ENCODE results near the gene ITPR2. TPM values are rescaled to one million over a fixed set of nuclear protein-coding genes. Genes with fewer than 3 reads are reported as not detected.

The ITPR2 gene
- total and polyA plus RNA-seq, 2 experiments from 2014 or later = 5.0 to 9.1 TPM

GRCh38 chr12:26803552-26803951 lies 29.4 kb downstream of the ITPR2 start:
- 19 to 30% methylated on average over 2 of the region's 2 CpGs for WGBS, 2 experiments (ENCODE audit: low coverage in 1 of 2, low lambda C conversion rate in 2 of 2, missing lambda C conversion rate in 2 of 2)
- Histone ChIP-seq H3K4me3 (no peak overlapping the region), H4K20me1 (ENCODE audit: insufficient read depth) (no peaks in the 10 kb centered on the region), H3K27ac (peak overlapping the region; percentile 46), H2AFZ (peak overlapping the region; percentile 58; the same call in 1 of the 2 replicates), H3K9ac (peak overlapping the region; percentile 8; the same call in 1 of the 2 replicates), H3K4me1 (ENCODE audit: insufficient read depth) (peaks cover 13% of the 10 kb centered on the region), H3K9me2 (ENCODE audit: insufficient read depth) (no peaks in the 10 kb centered on the region), H3K36me3 (ENCODE audit: low read depth) (no peaks in the 10 kb centered on the region), H3K4me2 (ENCODE audit: unreplicated experiment) (peak overlapping the region; percentile 47), H3K79me2 (ENCODE audit: insufficient read depth) (no peaks in the 10 kb centered on the region), H3K9me3 (ENCODE audit: low read depth) (no peaks in the 10 kb centered on the region), H3K27me3 (replicated peaks; ENCODE audit: insufficient read depth) (no peaks in the 10 kb centered on the region), H3F3A (ENCODE audit: insufficient read depth) (peaks cover 8% of the 10 kb centered on the region; the same call in 1 of the 2 replicates)
- no peak for TF ChIP-seq EZH2phosphoT487 (IDR thresholded peaks at IDR 0.05; ENCODE audit: insufficient read depth, low read depth)
- in situ Hi-C loops (cut with MboI) = no loop called here
- DNase-seq = peak; percentile 67

- H3K4me3 ChIP-seq = no peak overlapping the region
- no peak for TF ChIP-seq EZH2phosphoT487 (IDR thresholded peaks at IDR 0.05; ENCODE audit: insufficient read depth, low read depth)
- TF ChIP-seq EZH2 (IDR thresholded peaks at IDR 0.05; ENCODE audit: insufficient read depth, poor library complexity, severe bottlenecking) = no peak
- H3K79me2 ChIP-seq (ENCODE audit: insufficient read depth) = no peaks in the 10 kb centered on the region
- H3F3A ChIP-seq (ENCODE audit: insufficient read depth) = peaks cover 8% of the 10 kb centered on the region; the same call in 1 of the 2 replicates
- H3K36me3 ChIP-seq (ENCODE audit: low read depth) = no peaks in the 10 kb centered on the region
- no peaks in the 10 kb centered on the region for H3K9me3 ChIP-seq (ENCODE audit: low read depth)
- no peak overlapping the region for H3K27ac ChIP-seq
- H3K9me2 ChIP-seq (ENCODE audit: insufficient read depth) = no peaks in the 10 kb centered on the region
- H3K27me3 ChIP-seq (replicated peaks; ENCODE audit: insufficient read depth) = no peaks in the 10 kb centered on the region
- H2AFZ ChIP-seq = no peak overlapping the region
- 96 to 100% methylated on average over 1 of the region's 1 CpG for WGBS, 2 experiments (ENCODE audit: low coverage in 1 of 2, low lambda C conversion rate in 2 of 2, missing lambda C conversion rate in 2 of 2)
- H3K4me1 ChIP-seq (ENCODE audit: insufficient read depth) = peaks cover 18% of the 10 kb centered on the region
- H4K20me1 ChIP-seq (ENCODE audit: insufficient read depth) = no peaks in the 10 kb centered on the region
- in situ Hi-C loops (cut with MboI) = no loop called here
- H3K9ac ChIP-seq = no peak overlapping the region
- DNase-seq = no peak
- H3K4me2 ChIP-seq (ENCODE audit: unreplicated experiment) = no peak overlapping the region
These were observed 31.5 kb downstream of the ITPR2 start for GRCh38 chr12:26801486-26801885.

GRCh38 chr12:26800858-26801257 lies 32.1 kb downstream of the ITPR2 start:
- H3K4me3 ChIP-seq = no peak overlapping the region
- no peaks in the 10 kb centered on the region for H4K20me1 ChIP-seq (ENCODE audit: insufficient read depth)
- 90 to 93% methylated on average over 7 of the region's 7 CpGs for WGBS, 2 experiments (ENCODE audit: low coverage in 1 of 2, low lambda C conversion rate in 2 of 2, missing lambda C conversion rate in 2 of 2)
- peaks cover 18% of the 10 kb centered on the region for H3K4me1 ChIP-seq (ENCODE audit: insufficient read depth)
- no peaks in the 10 kb centered on the region for H3K9me2 ChIP-seq (ENCODE audit: insufficient read depth)
- H3K27ac ChIP-seq = no peak overlapping the region
- H3K79me2 ChIP-seq (ENCODE audit: insufficient read depth) = no peaks in the 10 kb centered on the region
- no peak overlapping the region for H3K9ac ChIP-seq
- H3K27me3 ChIP-seq (replicated peaks; ENCODE audit: insufficient read depth) = no peaks in the 10 kb centered on the region
- H3K9me3 ChIP-seq (ENCODE audit: low read depth) = no peaks in the 10 kb centered on the region
- no peaks in the 10 kb centered on the region for H3K36me3 ChIP-seq (ENCODE audit: low read depth)
- H3K4me2 ChIP-seq (ENCODE audit: unreplicated experiment) = no peak overlapping the region
- H2AFZ ChIP-seq = no peak overlapping the region
- no peak for DNase-seq
- no peak for TF ChIP-seq EZH2 (IDR thresholded peaks at IDR 0.05; ENCODE audit: insufficient read depth, poor library complexity, severe bottlenecking)
- TF ChIP-seq EZH2phosphoT487 (IDR thresholded peaks at IDR 0.05; ENCODE audit: insufficient read depth, low read depth) = no peak
- peaks cover 8% of the 10 kb centered on the region; the same call in 1 of the 2 replicates for H3F3A ChIP-seq (ENCODE audit: insufficient read depth)
- in situ Hi-C loops (cut with MboI) = no loop called here

GRCh38 chr12:26800347-26800746 lies 32.6 kb downstream of the ITPR2 start:
- no peak overlapping the region for H3K9ac ChIP-seq
- peaks cover 8% of the 10 kb centered on the region; the same call in 1 of the 2 replicates for H3F3A ChIP-seq (ENCODE audit: insufficient read depth)
- H2AFZ ChIP-seq = no peak overlapping the region
- no peaks in the 10 kb centered on the region for H4K20me1 ChIP-seq (ENCODE audit: insufficient read depth)
- no peaks in the 10 kb centered on the region for H3K9me2 ChIP-seq (ENCODE audit: insufficient read depth)
- peaks cover 18% of the 10 kb centered on the region for H3K4me1 ChIP-seq (ENCODE audit: insufficient read depth)
- no peak overlapping the region for H3K27ac ChIP-seq
- TF ChIP-seq EZH2phosphoT487 (IDR thresholded peaks at IDR 0.05; ENCODE audit: insufficient read depth, low read depth) (no peak), EZH2 (IDR thresholded peaks at IDR 0.05; ENCODE audit: insufficient read depth, poor library complexity, severe bottlenecking) (no peak)
- in situ Hi-C loops (cut with MboI) = no loop called here
- no peaks in the 10 kb centered on the region for H3K27me3 ChIP-seq (replicated peaks; ENCODE audit: insufficient read depth)
- no peaks in the 10 kb centered on the region for H3K36me3 ChIP-seq (ENCODE audit: low read depth)
- no peak overlapping the region for H3K4me2 ChIP-seq (ENCODE audit: unreplicated experiment)
- H3K4me3 ChIP-seq = no peak overlapping the region
- DNase-seq = no peak
- no peaks in the 10 kb centered on the region for H3K79me2 ChIP-seq (ENCODE audit: insufficient read depth)
- H3K9me3 ChIP-seq (ENCODE audit: low read depth) = no peaks in the 10 kb centered on the region

GRCh38 chr12:26799741-26800140 lies 33.3 kb downstream of the ITPR2 start:
- no peak for DNase-seq
- Histone ChIP-seq H3K4me1 (ENCODE audit: insufficient read depth) (peaks cover 18% of the 10 kb centered on the region), H3K36me3 (ENCODE audit: low read depth) (no peaks in the 10 kb centered on the region), H3K4me3 (no peak overlapping the region), H3K27ac (no peak overlapping the region), H3K9me2 (ENCODE audit: insufficient read depth) (no peaks in the 10 kb centered on the region), H3K79me2 (ENCODE audit: insufficient read depth) (no peaks in the 10 kb centered on the region), H3K4me2 (ENCODE audit: unreplicated experiment) (no peak overlapping the region), H4K20me1 (ENCODE audit: insufficient read depth) (no peaks in the 10 kb centered on the region), H2AFZ (no peak overlapping the region), H3K9ac (no peak overlapping the region), H3K27me3 (replicated peaks; ENCODE audit: insufficient read depth) (no peaks in the 10 kb centered on the region), H3K9me3 (ENCODE audit: low read depth) (no peaks in the 10 kb centered on the region), H3F3A (ENCODE audit: insufficient read depth) (peaks cover 8% of the 10 kb centered on the region; the same call in 1 of the 2 replicates)
- TF ChIP-seq EZH2phosphoT487 (IDR thresholded peaks at IDR 0.05; ENCODE audit: insufficient read depth, low read depth) = no peak
- no peak for TF ChIP-seq EZH2 (IDR thresholded peaks at IDR 0.05; ENCODE audit: insufficient read depth, poor library complexity, severe bottlenecking)
- in situ Hi-C loops (cut with MboI) = no loop called here
